ENCODE measurements around the gene ATG14. TPM values are rescaled to one million over a fixed set of nuclear protein-coding genes. Genes with fewer than 3 reads are reported as not detected.
A peak's percentile ranks its signal among the peaks of the same experiment; 100 is the strongest.

The ATG14 gene
- total RNA-seq, 2 donors from 2014 or later = 11.0 to 12.9 TPM

DNA sequence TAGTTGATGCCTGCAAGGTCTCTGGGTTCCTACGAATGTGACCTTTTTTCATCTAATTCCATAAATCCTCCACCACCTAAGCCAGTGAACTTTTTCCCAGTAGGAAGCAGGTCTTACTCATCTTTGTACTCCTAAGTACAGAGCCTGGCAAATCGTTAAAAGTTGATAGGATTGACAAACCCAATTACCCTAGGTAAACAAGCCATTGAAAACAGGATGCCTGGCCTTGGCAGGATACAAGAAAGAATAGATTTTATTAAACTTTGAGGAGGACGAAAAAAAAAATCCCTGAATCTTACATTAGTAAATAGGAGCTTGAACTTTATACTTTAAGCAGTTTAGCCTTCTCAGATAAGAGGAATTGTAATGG, 23.2 kb upstream of the ATG14 start:
- Histone ChIP-seq H3K9ac (ENCODE audit: extremely low read depth, low read length, poor library complexity, severe bottlenecking) (no peak overlapping the region), H3K27me3 (ENCODE audit: control insufficient read depth, insufficient read depth, low read length, poor library complexity, severe bottlenecking) (no peaks in the 10 kb centered on the region), H3K4me1 (ENCODE audit: control insufficient read depth, insufficient read depth, low read length) (peaks cover 4% of the 10 kb centered on the region), H3K36me3 (ENCODE audit: control insufficient read depth, insufficient read depth, low read length) (no peaks in the 10 kb centered on the region), H3K9me3 (ENCODE audit: control insufficient read depth, low read length) (no peaks in the 10 kb centered on the region), H3K4me3 (ENCODE audit: low read length) (peak overlapping the region; percentile 7), H3K27ac (ENCODE audit: low read depth, low read length) (no peak overlapping the region)
- Mint-ChIP-seq H3K9me3 (no peaks in the 10 kb centered on the region), H3K36me3 (ENCODE audit: low read depth) (no peaks in the 10 kb centered on the region), H3K4me3 (no peak overlapping the region), H3K27me3 (ENCODE audit: insufficient read depth) (peaks cover 7% of the 10 kb centered on the region), H3K4me1 (peaks cover 24% of the 10 kb centered on the region), H3K27ac (no peak overlapping the region)
- TF ChIP-seq, protein P1, sequence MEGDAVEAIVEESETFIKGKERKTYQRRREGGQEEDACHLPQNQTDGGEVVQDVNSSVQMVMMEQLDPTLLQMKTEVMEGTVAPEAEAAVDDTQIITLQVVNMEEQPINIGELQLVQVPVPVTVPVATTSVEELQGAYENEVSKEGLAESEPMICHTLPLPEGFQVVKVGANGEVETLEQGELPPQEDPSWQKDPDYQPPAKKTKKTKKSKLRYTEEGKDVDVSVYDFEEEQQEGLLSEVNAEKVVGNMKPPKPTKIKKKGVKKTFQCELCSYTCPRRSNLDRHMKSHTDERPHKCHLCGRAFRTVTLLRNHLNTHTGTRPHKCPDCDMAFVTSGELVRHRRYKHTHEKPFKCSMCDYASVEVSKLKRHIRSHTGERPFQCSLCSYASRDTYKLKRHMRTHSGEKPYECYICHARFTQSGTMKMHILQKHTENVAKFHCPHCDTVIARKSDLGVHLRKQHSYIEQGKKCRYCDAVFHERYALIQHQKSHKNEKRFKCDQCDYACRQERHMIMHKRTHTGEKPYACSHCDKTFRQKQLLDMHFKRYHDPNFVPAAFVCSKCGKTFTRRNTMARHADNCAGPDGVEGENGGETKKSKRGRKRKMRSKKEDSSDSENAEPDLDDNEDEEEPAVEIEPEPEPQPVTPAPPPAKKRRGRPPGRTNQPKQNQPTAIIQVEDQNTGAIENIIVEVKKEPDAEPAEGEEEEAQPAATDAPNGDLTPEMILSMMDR (conservative IDR thresholded peaks at IDR 0.05) = no peak
- no peak for DNase-seq
- WGBS, 2 experiments (ENCODE audit: insufficient coverage in 1 of 2, insufficient read length in 1 of 2) = 40% methylated on average over 3 of the region's 3 CpGs; no CpG with 5 or more reads in 1 of the 2 experiments

DNA sequence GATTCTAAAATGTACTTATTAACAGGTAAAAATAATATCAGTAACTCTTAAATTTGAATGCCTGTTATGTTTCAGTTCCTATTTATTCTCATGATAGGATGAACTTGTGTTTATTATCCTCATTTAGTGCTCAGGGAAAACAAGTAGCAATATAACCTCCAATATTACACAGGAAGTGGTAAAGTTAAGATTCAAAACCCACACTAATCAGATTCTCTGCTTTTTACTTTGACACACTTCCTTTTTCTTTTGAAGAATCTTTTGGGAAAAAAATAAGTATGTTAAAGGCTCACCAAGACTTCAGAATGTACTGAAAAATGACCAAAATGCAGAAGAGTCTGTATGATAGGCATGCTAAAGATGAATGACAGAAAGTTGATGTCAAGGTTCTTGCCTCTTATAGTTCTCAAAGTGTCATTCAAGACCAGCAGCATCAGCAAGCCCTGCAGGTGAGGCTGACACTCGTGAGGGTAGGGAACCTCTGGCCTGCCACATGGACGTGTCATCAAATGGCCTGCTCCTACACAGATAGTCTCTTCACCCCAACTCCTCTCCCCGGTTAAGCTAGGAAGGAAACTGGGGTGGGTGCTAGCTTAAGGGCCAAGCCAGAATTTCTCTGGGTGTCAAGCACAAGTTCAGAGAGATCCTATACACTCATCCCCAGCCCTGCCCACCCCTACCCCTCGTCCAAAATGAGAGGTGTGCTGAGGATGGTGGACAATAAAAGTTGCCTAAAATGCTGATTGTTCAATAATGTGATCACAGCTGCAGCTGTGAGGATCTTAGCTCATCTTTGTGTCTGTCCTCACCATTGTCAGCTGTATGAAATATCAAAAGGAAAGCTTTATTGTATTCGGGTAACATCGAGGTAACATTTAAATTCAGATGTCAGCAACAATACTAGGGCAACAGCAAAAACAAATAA, 22.5 kb upstream of the ATG14 start:
- no peak overlapping the region for H3K27ac ChIP-seq (ENCODE audit: low read depth, low read length)
- no peak overlapping the region for H3K9ac ChIP-seq (ENCODE audit: extremely low read depth, low read length, poor library complexity, severe bottlenecking)
- H3K4me3 ChIP-seq (ENCODE audit: low read length) = peak overlapping the region; percentile 7
- peaks cover 4% of the 10 kb centered on the region for H3K4me1 ChIP-seq (ENCODE audit: control insufficient read depth, insufficient read depth, low read length)
- Mint-ChIP-seq H3K36me3 (ENCODE audit: low read depth) (no peaks in the 10 kb centered on the region), H3K27me3 (ENCODE audit: insufficient read depth) (peaks cover 7% of the 10 kb centered on the region), H3K27ac (no peak overlapping the region), H3K4me3 (no peak overlapping the region), H3K4me1 (peaks cover 24% of the 10 kb centered on the region), H3K9me3 (no peaks in the 10 kb centered on the region)
- no peaks in the 10 kb centered on the region for H3K9me3 ChIP-seq (ENCODE audit: control insufficient read depth, low read length)
- H3K27me3 ChIP-seq (ENCODE audit: control insufficient read depth, insufficient read depth, low read length, poor library complexity, severe bottlenecking) = no peaks in the 10 kb centered on the region
- DNase-seq = no peak
- no peaks in the 10 kb centered on the region for H3K36me3 ChIP-seq (ENCODE audit: control insufficient read depth, insufficient read depth, low read length)
- WGBS, 2 experiments (ENCODE audit: insufficient coverage in 1 of 2, insufficient read length in 1 of 2) = 79 to 95% methylated on average over 3 to 6 of the region's 6 CpGs
- TF ChIP-seq, protein P1 (conservative IDR thresholded peaks at IDR 0.05) = no peak

DNA sequence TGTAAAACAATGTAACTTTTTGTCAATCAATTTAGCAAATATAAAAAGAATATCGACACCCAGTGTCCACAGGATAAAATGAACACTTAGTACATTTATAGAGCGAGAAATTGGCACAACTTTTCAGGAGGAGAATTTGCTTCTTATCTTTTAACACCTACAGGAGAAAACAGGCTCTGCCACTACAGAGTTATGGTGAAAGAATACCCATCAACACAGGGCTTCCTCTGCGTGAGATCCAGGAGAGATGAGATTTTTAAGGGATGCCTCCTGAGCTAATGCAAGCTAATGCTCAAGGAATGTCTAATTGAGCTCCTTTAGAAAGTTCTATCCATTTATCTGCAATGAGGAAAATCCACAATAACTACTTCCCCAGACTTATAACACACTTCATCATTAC, 21.0 kb upstream of the ATG14 start:
- Histone ChIP-seq H3K36me3 (ENCODE audit: control insufficient read depth, insufficient read depth, low read length) (no peaks in the 10 kb centered on the region), H3K4me1 (ENCODE audit: control insufficient read depth, insufficient read depth, low read length) (peaks cover 4% of the 10 kb centered on the region), H3K9me3 (ENCODE audit: control insufficient read depth, low read length) (no peaks in the 10 kb centered on the region), H3K27me3 (ENCODE audit: control insufficient read depth, insufficient read depth, low read length, poor library complexity, severe bottlenecking) (no peaks in the 10 kb centered on the region), H3K9ac (ENCODE audit: extremely low read depth, low read length, poor library complexity, severe bottlenecking) (no peak overlapping the region), H3K27ac (ENCODE audit: low read depth, low read length) (no peak overlapping the region), H3K4me3 (ENCODE audit: low read length) (no peak overlapping the region)
- Mint-ChIP-seq H3K4me1 (peaks cover 25% of the 10 kb centered on the region), H3K27ac (no peak overlapping the region), H3K9me3 (no peaks in the 10 kb centered on the region), H3K36me3 (ENCODE audit: low read depth) (no peaks in the 10 kb centered on the region), H3K27me3 (ENCODE audit: insufficient read depth) (peaks cover 6% of the 10 kb centered on the region), H3K4me3 (no peak overlapping the region)
- DNase-seq = no peak
- TF ChIP-seq, protein P1 (conservative IDR thresholded peaks at IDR 0.05) = peak; percentile 21
- WGBS, 2 experiments (ENCODE audit: insufficient coverage in 1 of 2, insufficient read length in 1 of 2) = 95 to 100% methylated on average over 1 to 3 of the region's 3 CpGs
